GM18870 (cell line): ENCODE data around the gene HAUS7.
A peak's percentile ranks its signal among the peaks of the same experiment; 100 is the strongest.

Experiments used
- ATAC-seq: cut with Tn5 transposase; IDR thresholded peaks from one replicate; pipeline ENCODE4 v1.9.1; 2021; ENCODE audit warnings: moderate library complexity; ENCODE audit not compliant: unreplicated experiment

The HAUS7 gene

GRCh38 chrX:153477901-153478300 is 7.5 kb upstream of the HAUS7 start:
- ATAC-seq: no peak

- no peak for ATAC-seq
Measured at GRCh38 chrX:153477364-153477857, 7.0 kb upstream of the HAUS7 start.

GRCh38 chrX:153476666-153477363 is 6.4 kb upstream of the HAUS7 start:
- ATAC-seq: no peak

GRCh38 chrX:153475751-153476281 is 5.4 kb upstream of the HAUS7 start:
- no peak for ATAC-seq

- ATAC-seq: no peak
Measured at GRCh38 chrX:153475271-153475670, 4.9 kb upstream of the HAUS7 start.

- no peak for ATAC-seq
Measured at GRCh38 chrX:153474718-153475117, 4.3 kb upstream of the HAUS7 start.

GRCh38 chrX:153474266-153474665 is 3.9 kb upstream of the HAUS7 start:
- ATAC-seq: no peak

GRCh38 chrX:153473126-153473525 is 2.8 kb upstream of the HAUS7 start:
- no peak for ATAC-seq

GRCh38 chrX:153471663-153472280 is 1.4 kb upstream of the HAUS7 start:
- ATAC-seq: no peak

- ATAC-seq: peak; percentile 24
Measured at GRCh38 chrX:153469811-153470410, 465 bp downstream of the HAUS7 start.

- ATAC-seq: no peak
Measured at GRCh38 chrX:153468008-153468580, 2.3 kb downstream of the HAUS7 start.

GRCh38 chrX:153465691-153466380 is 4.5 kb downstream of the HAUS7 start:
- no peak for ATAC-seq

- ATAC-seq: no peak
Measured at GRCh38 chrX:153464116-153464515, 6.3 kb downstream of the HAUS7 start.

GRCh38 chrX:153463556-153463955 is 6.8 kb downstream of the HAUS7 start:
- ATAC-seq: no peak

- no peak for ATAC-seq
Measured at GRCh38 chrX:153463031-153463430, 7.3 kb downstream of the HAUS7 start.

- ATAC-seq: no peak
Measured at GRCh38 chrX:153462291-153462690, 8.1 kb downstream of the HAUS7 start.

- ATAC-seq: no peak
Measured at GRCh38 chrX:153460826-153461225, 9.6 kb downstream of the HAUS7 start.

GRCh38 chrX:153459986-153460385 is 10.4 kb downstream of the HAUS7 start:
- ATAC-seq: no peak

- no peak for ATAC-seq
Measured at GRCh38 chrX:153458476-153458875, 11.9 kb downstream of the HAUS7 start.

GRCh38 chrX:153457827-153458466 is 12.4 kb downstream of the HAUS7 start:
- no peak for ATAC-seq
